GM12891 (cell line): ENCODE results near the gene SLC35E4. TPM values are rescaled to one million over a fixed set of nuclear protein-coding genes. Genes with fewer than 3 reads are reported as not detected.
"Not testable (repeated sequence)": the region's sequence is repeated elsewhere in the genome, so short reads cannot be mapped to it uniquely, and the experiment has no call there.

Source experiments
- DNase-seq: peaks from one replicate; pipeline ENCODE4 v3.0.0; 2011; ENCODE audit warnings: low spot score; ENCODE audit not compliant: insufficient read length
- FAIRE-seq: peaks from 2 replicates; lab custom pipeline; 2011; peaks lifted over from hg19 to GRCh38; lab: Jason Lieb, UNC
- PAX5 ChIP-seq: IDR thresholded peaks from 2 replicates; pipeline ENCODE4 v1.6.1; 2011; ENCODE audit warnings: low read length, moderate library complexity, mild to moderate bottlenecking; ENCODE audit not compliant: insufficient read depth, severe bottlenecking
- POLR2A ChIP-seq: IDR thresholded peaks from 2 replicates; pipeline ENCODE4 v1.6.1; 2011; ENCODE audit warnings: low read depth, low read length, control low read depth
- POLR2AphosphoS5 ChIP-seq: IDR thresholded peaks from 2 replicates; pipeline ENCODE4 v1.6.1; 2011; ENCODE audit warnings: low read depth, low read length, control low read depth
- POU2F2 ChIP-seq: IDR thresholded peaks from 2 replicates; pipeline ENCODE4 v1.6.1; 2011; ENCODE audit warnings: low read depth, mild to moderate bottlenecking, control low read depth, low read length, moderate library complexity
- SPI1 ChIP-seq: IDR thresholded peaks from 2 replicates; pipeline ENCODE4 v1.6.1; 2011; ENCODE audit warnings: low read depth, low read length, control low read depth
- TAF1 ChIP-seq: IDR thresholded peaks from 2 replicates; pipeline ENCODE4 v1.6.1; 2011; ENCODE audit warnings: low read depth, low read length, control low read depth
- polyA plus RNA-seq: library from polyadenylated mRNA; unstranded; fragments of >200 nt; gene quantifications from one replicate; pipeline ENCODE4 v1.2.1, GENCODE V29; 2012; ENCODE audit warnings: low read depth, missing spikeins, inconsistent platforms; ENCODE audit not compliant: missing spikeins

Gene SLC35E4, protein sequence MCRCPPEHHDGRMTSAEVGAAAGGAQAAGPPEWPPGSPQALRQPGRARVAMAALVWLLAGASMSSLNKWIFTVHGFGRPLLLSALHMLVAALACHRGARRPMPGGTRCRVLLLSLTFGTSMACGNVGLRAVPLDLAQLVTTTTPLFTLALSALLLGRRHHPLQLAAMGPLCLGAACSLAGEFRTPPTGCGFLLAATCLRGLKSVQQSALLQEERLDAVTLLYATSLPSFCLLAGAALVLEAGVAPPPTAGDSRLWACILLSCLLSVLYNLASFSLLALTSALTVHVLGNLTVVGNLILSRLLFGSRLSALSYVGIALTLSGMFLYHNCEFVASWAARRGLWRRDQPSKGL
- polyA plus RNA-seq, result 0.40 TPM

DNA sequence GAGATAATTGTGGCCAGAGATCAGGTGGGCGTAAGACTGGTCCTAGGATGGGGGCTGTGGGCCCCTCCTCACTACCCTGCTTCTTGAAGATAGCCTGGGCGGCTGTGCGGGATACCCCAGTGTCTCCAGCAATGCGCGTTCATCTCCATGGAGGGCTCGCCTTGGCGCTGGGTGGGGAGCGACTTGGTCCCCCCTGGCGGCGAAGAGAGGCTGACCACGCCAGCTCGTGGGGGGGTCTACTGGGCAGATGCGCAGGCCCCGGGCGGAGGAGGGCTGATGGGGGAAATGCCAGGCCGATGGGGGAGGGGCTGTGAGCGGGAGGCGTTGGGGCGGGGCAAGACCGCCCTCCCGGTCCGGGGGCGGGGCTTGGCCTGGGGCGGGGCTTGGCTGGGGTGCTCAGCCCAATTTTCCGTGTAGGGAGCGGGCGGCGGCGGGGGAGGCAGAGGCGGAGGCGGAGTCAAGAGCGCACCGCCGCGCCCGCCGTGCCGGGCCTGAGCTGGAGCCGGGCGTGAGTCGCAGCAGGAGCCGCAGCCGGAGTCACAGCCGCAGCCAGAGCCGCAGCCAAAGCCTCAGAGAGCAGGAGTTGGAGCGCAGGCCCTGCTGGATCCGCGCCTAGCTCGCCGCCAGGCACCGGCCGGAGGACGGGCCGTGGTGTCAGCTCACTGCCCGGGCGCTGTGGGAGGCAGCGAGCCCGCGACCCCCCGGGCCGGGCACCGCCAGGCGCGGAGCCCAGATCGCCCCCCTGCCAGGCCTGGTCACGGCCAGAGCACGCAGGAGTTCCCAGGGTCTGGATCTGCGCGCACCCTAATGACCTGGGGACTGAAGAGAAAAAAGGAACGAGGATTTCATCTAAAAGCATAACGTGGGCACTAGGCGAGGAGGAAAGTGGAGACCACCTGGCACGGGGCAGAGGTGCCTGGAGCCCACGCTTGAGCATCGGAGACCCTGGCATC, at the start of gene SLC35E4:
SLC35E4 (plus strand) TSS at position 509 of the 953 bp plus-strand sequence. CDS start 670 bp downstream, outside the sequence.
- FAIRE-seq (peak; percentile 83), DNase-seq (peak; percentile 93)

DNA sequence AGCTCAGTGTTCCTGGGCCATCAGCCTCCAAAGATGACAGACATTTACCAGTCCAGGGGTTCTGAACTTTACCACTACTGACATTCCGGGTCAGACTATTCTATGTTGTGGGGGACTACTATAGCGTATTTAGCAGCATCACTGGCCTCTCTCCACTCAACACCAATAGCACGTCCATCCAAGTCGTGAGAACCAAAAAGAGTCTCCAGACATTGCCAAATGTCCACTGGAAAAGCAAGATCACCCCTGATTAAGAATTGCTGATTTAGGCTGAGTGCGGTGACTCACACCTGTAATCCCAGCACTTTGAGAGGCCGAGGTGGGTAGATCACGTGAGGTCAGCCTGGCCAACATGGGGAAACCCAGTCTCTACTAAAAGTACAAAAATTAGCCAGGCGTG, 49.2 kb upstream of the SLC35E4 start:
- TF ChIP-seq POLR2AphosphoS5, result no peak
- TF ChIP-seq SPI1, result no peak
- TF ChIP-seq PAX5, result no peak
- TF ChIP-seq POU2F2, result no peak
- no peak for TF ChIP-seq POLR2A
- no peak for TF ChIP-seq TAF1
- FAIRE-seq, result no peak

More for the DNA sequence above, at the start of gene SLC35E4:
- TF ChIP-seq SPI1, result no peak
- TF ChIP-seq POLR2A, result no peak

DNA sequence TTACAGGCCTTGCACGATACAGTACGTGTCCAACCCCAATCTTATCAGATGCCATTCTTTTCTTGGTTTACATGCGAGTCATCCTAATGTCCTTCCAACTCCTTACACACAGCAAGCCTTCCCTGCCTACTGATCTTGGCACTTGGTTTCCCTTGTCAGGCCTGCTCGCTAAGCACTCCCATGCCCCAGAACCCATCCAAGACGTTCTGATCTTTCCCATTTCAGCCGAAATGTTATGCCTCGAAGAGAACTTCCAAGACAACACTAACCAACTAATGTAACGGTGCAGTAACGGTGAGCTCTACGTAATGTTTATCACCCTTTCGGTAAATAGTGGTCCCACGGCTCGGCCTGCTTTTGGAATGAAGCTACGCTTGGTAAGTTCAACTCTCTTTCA, 44.4 kb upstream of the SLC35E4 start:
- DNase-seq (no peak), FAIRE-seq (peak; percentile 26)
- no peak for TF ChIP-seq SPI1
- no peak for TF ChIP-seq POLR2A
- TF ChIP-seq POU2F2, result no peak
- TF ChIP-seq PAX5, result no peak
- TF ChIP-seq TAF1, result no peak
- no peak for TF ChIP-seq POLR2AphosphoS5

More for the DNA sequence above, 49.2 kb upstream of the SLC35E4 start:
- DNase-seq, result no peak

- peak; percentile 91 for DNase-seq
- TF ChIP-seq SPI1 (peak; percentile 76), POLR2AphosphoS5 (peak; percentile 80), POU2F2 (peak; percentile 87), TAF1 (0 out of 2 replicates have a peak, but pooled peaks have one; percentile 55), PAX5 (no peak), POLR2A (peak; percentile 77)
- peak; percentile 100 for FAIRE-seq
Measured at GRCh38 chr22:30591588-30592359, 43.8 kb upstream of the SLC35E4 start, which contains the start of gene PES1. Gene PES1 (minus strand): TSS chr22:30591910. CDS start chr22:30591833, 77 bp downstream.

GRCh38 chr22:30592360-30592713, 43.2 kb upstream of the SLC35E4 start:
- DNase-seq, FAIRE-seq: not testable (repeated sequence)

DNA sequence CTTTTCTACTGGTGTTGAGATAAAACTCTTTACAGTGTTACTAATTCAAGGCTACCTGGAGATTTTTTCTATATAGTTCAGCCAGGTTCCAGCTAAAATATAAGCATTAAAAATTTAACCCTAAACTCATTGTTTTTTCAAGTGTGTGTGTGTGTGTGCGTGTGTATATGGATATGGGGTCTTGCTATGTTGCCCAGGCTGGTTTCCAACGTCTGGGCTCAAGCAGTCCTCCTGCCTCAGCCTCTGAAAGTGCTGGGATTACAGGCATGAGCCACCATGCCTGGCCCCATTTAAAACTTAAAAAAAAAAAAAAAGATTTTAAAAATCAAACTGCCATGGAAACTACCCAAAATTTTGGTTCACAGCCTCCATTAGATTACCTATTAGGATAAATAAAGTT, 39.4 kb upstream of the SLC35E4 start:
- DNase-seq, result no peak
- no peak for TF ChIP-seq POLR2A
- no peak for TF ChIP-seq POLR2AphosphoS5
- no peak for TF ChIP-seq POU2F2
- no peak for TF ChIP-seq PAX5
- TF ChIP-seq SPI1, result no peak
- no peak for TF ChIP-seq TAF1
- FAIRE-seq, result no peak

DNA sequence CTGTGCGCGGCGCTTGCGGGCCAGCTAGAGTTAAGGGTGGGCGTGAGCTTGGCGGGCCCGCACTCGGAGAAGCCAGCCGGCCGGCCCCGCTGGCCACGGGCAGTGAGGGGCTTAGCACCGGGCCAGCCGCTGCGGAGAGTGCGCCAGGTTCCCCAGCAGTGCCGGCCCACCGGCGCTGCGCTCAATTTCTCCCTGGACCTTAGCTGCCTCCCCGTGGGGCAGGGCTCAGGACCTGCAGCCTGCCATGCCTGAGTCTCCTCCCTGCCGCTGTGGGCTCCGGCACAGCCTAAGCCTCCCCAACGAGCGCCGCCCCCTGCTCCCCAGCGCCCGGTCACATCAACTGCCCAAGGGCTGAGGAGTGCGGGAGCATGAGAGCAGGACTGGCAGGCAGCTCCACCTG, 38.7 kb upstream of the SLC35E4 start:
- no peak for TF ChIP-seq PAX5
- no peak for TF ChIP-seq POLR2AphosphoS5
- TF ChIP-seq TAF1, result no peak
- TF ChIP-seq SPI1, result no peak
- no peak for TF ChIP-seq POU2F2
- FAIRE-seq, result no peak
- DNase-seq, result no peak

- no peak for TF ChIP-seq POLR2AphosphoS5
- no peak for TF ChIP-seq POU2F2
- TF ChIP-seq TAF1, result no peak
- TF ChIP-seq POLR2A, result no peak
- DNase-seq, result no peak
- FAIRE-seq, result no peak
Measured at GRCh38 chr22:30598986-30599385, 36.6 kb upstream of the SLC35E4 start.

DNA sequence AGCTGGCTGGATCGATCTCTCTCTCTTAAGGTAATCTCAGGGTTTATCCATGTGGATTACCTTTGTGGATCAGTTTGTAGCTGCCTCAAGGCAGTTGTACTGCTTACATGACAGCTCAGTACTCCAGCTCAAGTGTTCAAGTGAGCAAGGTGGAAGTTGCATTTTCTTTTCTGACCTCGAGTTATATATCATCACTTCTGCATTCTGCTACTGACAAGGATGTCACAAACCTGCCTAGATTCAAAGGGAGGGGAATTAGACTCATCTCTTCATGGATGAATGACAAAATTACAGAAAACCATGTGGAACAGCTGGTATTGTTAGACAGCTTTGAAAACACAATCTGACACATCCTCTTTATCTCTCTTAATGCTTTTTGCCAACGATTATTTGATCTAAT, 34.7 kb upstream of the SLC35E4 start:
- DNase-seq, result no peak
- no peak for FAIRE-seq
- TF ChIP-seq TAF1 (no peak), POLR2A (no peak), SPI1 (peak; percentile 45), POLR2AphosphoS5 (no peak), PAX5 (no peak)

DNA sequence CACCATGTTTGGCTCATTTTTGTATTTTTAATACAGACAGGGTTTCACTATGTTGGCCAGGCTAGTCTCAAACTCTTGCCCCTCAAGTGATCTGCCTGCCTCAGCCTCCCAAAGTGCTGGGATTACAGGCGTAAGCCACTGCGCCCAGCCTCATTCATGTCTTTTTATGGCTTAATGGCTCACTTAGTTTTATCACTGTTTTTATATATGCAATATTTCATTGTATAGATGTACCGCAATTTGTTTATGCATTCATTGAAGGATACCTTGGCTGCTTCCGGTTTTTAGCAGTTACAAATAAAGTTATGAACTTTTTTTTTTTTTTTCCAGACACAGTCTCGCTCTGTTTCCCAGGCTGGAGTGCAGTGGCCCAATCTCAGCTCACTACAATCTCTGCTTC, 34.1 kb upstream of the SLC35E4 start:
- no peak for TF ChIP-seq PAX5
- no peak for TF ChIP-seq TAF1
- TF ChIP-seq POLR2A, result no peak
- no peak for TF ChIP-seq SPI1
- TF ChIP-seq POU2F2, result no peak
- TF ChIP-seq POLR2AphosphoS5, result no peak
- no peak for FAIRE-seq
- no peak for DNase-seq
